ENCODE data around the gene ZC3HAV1L.

- no peak for TF ChIP-seq CTCF (IDR thresholded peaks at IDR 0.05)
- TF ChIP-seq POLR2A (IDR thresholded peaks at IDR 0.05), result no peak
- TF ChIP-seq EP300 (IDR thresholded peaks at IDR 0.05), result no peak
- TF ChIP-seq POLR2AphosphoS5 (IDR thresholded peaks at IDR 0.05), result no peak
These were observed 37.0 kb upstream of the ZC3HAV1L start for GRCh38 chr7:139072796-139073195.
